OCI-LY3 (cell line): ENCODE data around the gene FMO5.

Experiments
- H2AFZ ChIP-seq: fragments of 200-600, 300-600 bp; shearing (Covaris generic); 2 replicates; pipeline ENCODE4 v1.6.0; 2014; ENCODE audit warnings: antibody characterized with exemption, low read depth, low read length
- H3K27ac ChIP-seq: fragments of 200-600, 300-600 bp; sonication (generic); 2 replicates; pipeline ENCODE4 v1.5.1; 2014; ENCODE audit warnings: mild to moderate bottlenecking, low read length, moderate library complexity, mixed read lengths
- H3K27me3 ChIP-seq: fragments of 200-600, 300-600 bp; sonication (generic); 2 replicates; pipeline ENCODE4 v1.6.1; 2014; ENCODE audit warnings: low read depth, low read length, mixed read lengths
- H3K36me3 ChIP-seq: fragments of 200-600, 300-600 bp; sonication (generic); replicated peaks from 2 replicates; pipeline ENCODE3; 2014; ENCODE audit warnings: low read depth, low read length, mixed read lengths
- H3K4me1 ChIP-seq: fragments of 300-600, 200-600 bp; sonication (generic); 2 replicates; pipeline ENCODE4 v1.6.1; 2014; ENCODE audit warnings: low read length, mixed read lengths
- H3K4me2 ChIP-seq: fragments of 200-600, 300-600 bp; sonication (generic); 2 replicates; pipeline ENCODE4 v1.6.1; 2014; ENCODE audit warnings: low read length, mixed read lengths
- H3K4me3 ChIP-seq: fragments of 300-600, 200-600 bp; sonication (generic); 2 replicates; pipeline ENCODE4 v1.5.1; 2014; ENCODE audit warnings: antibody characterized with exemption, mild to moderate bottlenecking, low read length, moderate library complexity
- H3K79me2 ChIP-seq: fragments of 300-600, 200-600 bp; shearing (Covaris generic); 2 replicates; pipeline ENCODE4 v1.6.1; 2014; ENCODE audit warnings: mild to moderate bottlenecking, low read length, mixed read lengths
- H3K9ac ChIP-seq: fragments of 300-600, 200-600 bp; shearing (Covaris generic); 2 replicates; pipeline ENCODE4 v1.6.0; 2014; ENCODE audit warnings: mild to moderate bottlenecking, low read length, moderate library complexity
- H3K9me3 ChIP-seq: fragments of 200-600, 300-600 bp; shearing (Covaris generic); 2 replicates; pipeline ENCODE4 v1.6.1; 2014; ENCODE audit warnings: low read length, mixed read lengths; ENCODE audit not compliant: insufficient read depth
- H4K20me1 ChIP-seq: fragments of 200-600, 300-600 bp; sonication (generic); 2 replicates; pipeline ENCODE4 v1.6.1; 2016; ENCODE audit warnings: low read length, mixed read lengths; ENCODE audit not compliant: insufficient read depth
- CTCF ChIP-seq: fragments of 200-600, 300-600 bp; sonication (generic); IDR thresholded peaks from 2 replicates; pipeline ENCODE4 v1.5.1; 2014; ENCODE audit warnings: antibody characterized with exemption, low read length, low read depth
- EZH2phosphoT487 ChIP-seq: fragments of 200-600 bp; shearing (Covaris generic); IDR thresholded peaks from 2 replicates; pipeline ENCODE4 v1.6.1; 2018; ENCODE audit warnings: antibody characterized with exemption, mixed run types, low read depth

The FMO5 gene

GRCh38 chr1:147238925-147239820 lies 14.0 kb upstream of the FMO5 start:
- no peak overlapping the region for H2AFZ ChIP-seq
- no peaks in the 10 kb centered on the region for H3K36me3 ChIP-seq
- peaks cover 3% of the 10 kb centered on the region; the same call in 1 of the 2 replicates for H3K9me3 ChIP-seq
- no peak overlapping the region for H3K4me2 ChIP-seq
- no peaks in the 10 kb centered on the region for H3K27me3 ChIP-seq
- TF ChIP-seq EZH2phosphoT487 (no peak), CTCF (no peak)
- peaks cover 15% of the 10 kb centered on the region for H3K79me2 ChIP-seq
- no peak overlapping the region for H3K9ac ChIP-seq
- H3K4me3 ChIP-seq: no peak overlapping the region
- peaks cover 7% of the 10 kb centered on the region for H4K20me1 ChIP-seq
- H3K4me1 ChIP-seq: peaks cover 9% of the 10 kb centered on the region
- H3K27ac ChIP-seq: no peak overlapping the region

- Histone ChIP-seq H3K9ac (no peak overlapping the region), H3K27ac (no peak overlapping the region), H3K4me1 (peaks cover 6% of the 10 kb centered on the region), H3K4me3 (no peak overlapping the region), H2AFZ (no peak overlapping the region), H3K79me2 (peaks cover 6% of the 10 kb centered on the region), H3K27me3 (no peaks in the 10 kb centered on the region), H3K9me3 (peaks cover 3% of the 10 kb centered on the region; the same call in 1 of the 2 replicates), H4K20me1 (no peaks in the 10 kb centered on the region), H3K4me2 (no peak overlapping the region), H3K36me3 (no peaks in the 10 kb centered on the region)
- TF ChIP-seq CTCF (no peak), EZH2phosphoT487 (no peak)
Measured at GRCh38 chr1:147238053-147238902, 13.1 kb upstream of the FMO5 start.

GRCh38 chr1:147236959-147237791 lies 12.0 kb upstream of the FMO5 start:
- Histone ChIP-seq H3K4me2 (no peak overlapping the region), H4K20me1 (no peaks in the 10 kb centered on the region), H3K27ac (no peak overlapping the region)

More at GRCh38 chr1:147236959-147237791, 12.0 kb upstream of the FMO5 start:
- no peak overlapping the region for H2AFZ ChIP-seq
- H3K36me3 ChIP-seq: no peaks in the 10 kb centered on the region
- no peaks in the 10 kb centered on the region for H3K79me2 ChIP-seq
- no peak overlapping the region for H3K9ac ChIP-seq
- peaks cover 6% of the 10 kb centered on the region for H3K4me1 ChIP-seq
- H3K4me3 ChIP-seq: no peak overlapping the region
- no peaks in the 10 kb centered on the region for H3K27me3 ChIP-seq
- H3K9me3 ChIP-seq: peaks cover 3% of the 10 kb centered on the region; the same call in 1 of the 2 replicates
- TF ChIP-seq EZH2phosphoT487 (no peak), CTCF (no peak)
